ENCODE results near the gene ATE1.
"Not testable (repeated sequence)": the region's sequence is repeated elsewhere in the genome, so short reads cannot be mapped to it uniquely, and the experiment has no call there.

Gene ATE1

DNA sequence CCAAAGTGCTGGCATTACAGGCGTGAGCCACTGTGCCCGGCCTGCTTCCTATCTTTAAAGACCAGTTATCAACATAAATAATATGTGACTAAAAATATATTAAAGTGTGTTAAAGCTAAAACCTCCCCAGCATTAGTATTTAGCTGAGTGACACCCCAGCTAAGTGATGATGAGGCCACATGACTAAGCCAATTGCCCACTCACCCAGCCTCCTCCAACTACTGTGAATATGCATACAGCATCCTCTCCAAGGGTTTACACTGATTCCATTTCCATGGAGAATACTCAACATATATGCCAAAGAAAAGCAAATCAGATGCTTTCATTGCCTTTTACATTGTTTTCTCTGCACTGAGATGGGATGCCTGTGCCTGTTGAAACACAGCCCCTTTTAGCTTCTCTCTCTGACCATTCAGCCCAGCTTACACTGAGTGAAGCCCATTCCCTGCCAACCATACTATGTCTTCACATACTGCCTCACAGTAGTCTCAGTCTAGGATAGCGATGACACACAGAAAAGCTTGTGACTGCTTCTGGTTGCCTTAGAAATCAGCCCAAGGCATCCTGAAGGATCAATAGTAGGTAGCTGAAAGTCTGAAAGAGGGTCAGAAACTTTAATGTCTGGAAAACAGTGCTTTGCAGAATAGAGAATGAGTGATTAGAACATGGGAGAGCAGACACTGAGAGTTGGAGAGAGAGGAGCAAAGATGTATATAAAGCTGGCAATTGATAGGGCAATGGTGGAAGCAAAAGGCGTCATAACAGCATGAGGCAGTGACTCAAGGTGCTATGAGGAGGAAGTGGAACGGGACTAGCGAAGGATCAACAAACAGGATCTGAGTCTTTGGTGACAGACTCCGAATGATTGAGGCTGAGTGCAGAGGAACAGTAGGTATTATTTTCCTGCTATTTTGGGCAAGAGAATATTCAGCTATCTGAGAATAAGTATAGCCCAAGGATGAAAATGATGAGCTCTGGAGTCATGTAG lies 19.8 kb upstream of the ATE1 start:
- ATAC-seq (ENCODE audit: low read depth) (no peak), DNase-seq (ENCODE audit: low spot score in 2 of 2) (no peak)
- Mint-ChIP-seq H3K4me1 (peaks cover 4% of the 10 kb centered on the region), H3K9me3 (no peaks in the 10 kb centered on the region), H3K27ac (no peak overlapping the region), H3K4me3 (no peak overlapping the region), H3K27me3 (no peaks in the 10 kb centered on the region), H3K36me3 (peaks cover 8% of the 10 kb centered on the region)

DNA sequence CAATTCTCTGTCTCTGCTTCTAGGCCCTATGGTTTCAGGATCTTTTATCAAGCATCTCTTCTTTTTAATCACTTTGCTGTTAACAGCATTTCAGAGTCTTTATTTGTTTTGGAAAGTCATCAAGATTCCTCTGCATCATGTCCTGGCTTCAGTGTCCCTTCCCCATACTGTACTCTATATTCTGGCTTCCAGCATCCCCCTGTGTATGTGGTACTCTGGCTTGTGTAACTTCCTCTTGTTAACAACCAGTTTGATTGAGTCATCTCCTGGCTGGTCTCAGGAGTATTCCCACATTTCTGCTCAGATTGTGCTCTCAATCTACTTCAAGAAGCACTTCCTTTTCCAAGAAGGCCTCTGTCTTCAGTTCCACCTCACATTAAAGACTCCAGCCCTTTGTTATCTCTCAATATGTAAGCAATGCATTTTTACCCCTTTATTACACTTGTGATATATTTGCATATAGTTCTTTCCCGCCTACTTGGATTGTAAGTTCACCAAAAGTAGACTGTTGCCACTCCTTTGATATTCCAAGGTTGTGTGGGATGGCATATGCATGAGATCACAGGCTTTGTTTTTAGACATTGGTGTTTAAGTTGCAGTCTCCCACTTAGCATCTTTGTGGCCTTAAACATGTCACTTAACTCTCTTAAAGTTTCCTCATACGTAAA lies 15.1 kb upstream of the ATE1 start:
- DNase-seq (ENCODE audit: low spot score in 2 of 2) (no peak), ATAC-seq (ENCODE audit: low read depth) (no peak)
- Mint-ChIP-seq H3K4me1 (no peaks in the 10 kb centered on the region), H3K27ac (no peak overlapping the region), H3K36me3 (no peaks in the 10 kb centered on the region), H3K4me3 (no peak overlapping the region), H3K9me3 (no peaks in the 10 kb centered on the region), H3K27me3 (no peaks in the 10 kb centered on the region)

DNA sequence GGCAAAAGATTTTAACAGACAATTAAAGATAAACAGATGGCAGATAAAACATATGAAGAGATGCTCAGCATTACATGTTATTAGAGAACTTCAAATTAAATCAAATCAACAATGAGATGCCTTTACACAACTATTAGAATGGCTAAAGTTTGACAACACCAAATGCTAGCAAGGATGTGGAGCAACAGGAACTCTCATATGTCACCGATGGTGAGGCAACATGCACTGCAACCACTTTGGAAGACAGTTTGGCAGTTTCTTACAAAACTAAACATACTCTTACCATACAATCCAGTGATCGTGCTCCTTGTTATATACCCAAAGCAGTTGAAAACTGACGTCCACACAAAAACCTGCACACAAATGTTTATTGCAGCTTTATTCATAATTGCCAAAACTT lies 13.7 kb upstream of the ATE1 start:
- Mint-ChIP-seq H3K36me3 (no peaks in the 10 kb centered on the region), H3K27me3 (no peaks in the 10 kb centered on the region), H3K9me3 (no peaks in the 10 kb centered on the region), H3K27ac (no peak overlapping the region), H3K4me3 (no peak overlapping the region), H3K4me1 (no peaks in the 10 kb centered on the region)
- ATAC-seq (ENCODE audit: low read depth) (no peak), DNase-seq (ENCODE audit: low spot score in 2 of 2) (no peak)

GRCh38 chr10:121936295-121936694 lies 8.5 kb upstream of the ATE1 start:
- Mint-ChIP-seq H3K27me3 (peaks cover 4% of the 10 kb centered on the region), H3K9me3 (no peaks in the 10 kb centered on the region), H3K4me3 (no peak overlapping the region), H3K36me3 (no peaks in the 10 kb centered on the region), H3K4me1 (no peaks in the 10 kb centered on the region), H3K27ac (no peak overlapping the region)
- ATAC-seq (ENCODE audit: low read depth) (no peak), DNase-seq (ENCODE audit: low spot score in 2 of 2) (no peak)

DNA sequence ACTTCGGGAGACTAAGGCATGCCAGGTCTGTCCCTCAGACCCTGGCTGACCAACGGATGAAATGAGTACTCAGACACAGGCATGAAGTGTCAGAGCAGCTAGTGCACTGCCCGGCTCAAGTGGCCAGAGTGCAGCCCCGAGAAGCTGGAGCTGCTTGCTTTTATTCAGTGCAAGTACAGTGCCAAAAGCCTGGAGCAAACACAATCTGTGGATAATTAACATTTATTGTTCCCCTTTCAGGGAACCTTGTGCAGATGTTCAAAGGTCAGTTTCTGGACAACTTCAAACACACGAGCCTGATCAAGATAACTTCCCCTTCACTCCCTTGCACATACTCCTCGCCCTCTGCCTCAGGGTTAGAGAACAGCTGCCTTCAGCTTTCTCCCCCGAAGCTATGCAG lies 7.9 kb upstream of the ATE1 start:
- Mint-ChIP-seq H3K4me1 (no peaks in the 10 kb centered on the region), H3K4me3 (no peak overlapping the region), H3K27ac (no peak overlapping the region)

DNA sequence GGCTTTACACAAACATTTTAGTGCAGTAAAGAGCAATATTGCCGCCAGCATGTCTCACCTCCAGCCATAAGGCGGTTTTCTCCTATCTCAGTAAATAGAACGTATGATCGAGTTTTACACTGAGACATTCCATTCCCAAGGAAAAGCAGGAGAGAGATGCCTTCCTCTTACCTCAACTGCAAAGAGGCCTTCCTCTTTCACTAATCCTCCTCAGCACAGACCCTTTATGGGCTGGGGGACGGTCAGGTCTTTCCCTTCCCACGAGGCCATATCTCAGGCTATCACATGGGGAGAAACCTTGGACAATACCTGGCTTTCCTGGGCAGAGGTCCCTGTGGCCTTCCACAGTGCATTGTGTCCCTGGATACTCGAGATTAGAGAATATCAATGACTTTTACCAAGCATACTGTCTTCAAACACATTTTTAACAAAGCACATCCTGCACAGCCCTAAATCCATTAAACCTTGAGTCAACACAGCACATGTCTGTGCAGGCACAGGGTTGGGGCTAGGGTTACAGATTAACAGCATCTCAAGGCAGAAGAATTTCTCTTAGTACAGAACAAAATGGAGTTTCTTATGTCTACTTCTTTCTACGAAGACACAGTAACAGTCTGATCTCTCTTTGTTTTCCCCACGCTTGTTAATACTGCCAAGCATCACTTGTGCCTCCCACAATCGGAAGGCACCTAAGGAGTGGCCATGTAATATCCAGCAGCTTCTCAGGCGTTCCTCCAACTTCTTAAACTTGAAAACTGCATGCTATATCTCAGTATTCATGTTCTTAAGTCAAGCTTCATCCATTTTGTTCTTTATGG lies 2.6 kb upstream of the ATE1 start:
- H3K4me1 Mint-ChIP-seq: peaks cover 12% of the 10 kb centered on the region
- not testable (repeated sequence) for H3K4me3 Mint-ChIP-seq; H3K27me3 Mint-ChIP-seq; DNase-seq (ENCODE audit: low spot score in 2 of 2); H3K36me3 Mint-ChIP-seq; H3K9me3 Mint-ChIP-seq; ATAC-seq (ENCODE audit: low read depth); H3K27ac Mint-ChIP-seq

More for the DNA sequence above, 7.9 kb upstream of the ATE1 start:
- Mint-ChIP-seq H3K27me3 (peaks cover 4% of the 10 kb centered on the region), H3K9me3 (no peaks in the 10 kb centered on the region), H3K36me3 (no peaks in the 10 kb centered on the region)
- DNase-seq (ENCODE audit: low spot score in 2 of 2): no peak
- ATAC-seq (ENCODE audit: low read depth): no peak

DNA sequence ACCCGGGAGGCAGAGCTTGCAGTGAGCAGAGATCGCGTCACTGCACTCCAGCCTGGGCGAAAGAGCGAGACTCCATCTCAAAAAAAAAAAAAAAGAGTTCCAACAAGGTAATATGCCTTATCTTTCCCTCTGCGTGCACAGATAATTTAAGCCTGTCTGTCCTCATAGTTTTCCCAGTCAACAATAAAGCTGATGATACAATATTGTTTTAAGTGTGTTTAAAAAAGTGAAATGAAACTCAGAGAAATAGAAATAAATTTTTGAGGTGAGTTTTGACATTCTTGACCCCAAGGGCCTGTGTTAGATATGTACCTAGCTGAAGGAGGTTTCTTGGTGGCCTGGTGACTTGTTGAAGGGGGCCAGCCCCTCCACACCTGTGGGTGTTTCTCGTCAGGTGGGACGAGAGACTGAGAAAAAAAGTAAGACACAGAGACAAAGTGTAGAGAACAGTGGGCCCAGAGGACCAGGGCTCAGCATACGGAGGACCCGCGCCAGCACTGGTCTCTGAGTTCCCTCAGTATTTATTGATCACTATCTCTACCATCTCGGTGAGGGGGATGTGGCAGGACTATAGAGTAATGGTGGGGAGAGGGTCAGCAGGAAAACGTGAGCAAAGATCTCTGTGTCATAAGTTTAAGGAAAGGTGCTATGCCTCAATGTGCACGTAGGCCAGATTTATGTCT lies 1.9 kb upstream of the ATE1 start:
- H3K27ac Mint-ChIP-seq; DNase-seq (ENCODE audit: low spot score in 2 of 2); ATAC-seq (ENCODE audit: low read depth); H3K36me3 Mint-ChIP-seq; H3K27me3 Mint-ChIP-seq; H3K9me3 Mint-ChIP-seq; H3K4me3 Mint-ChIP-seq: not testable (repeated sequence)
- peaks cover 15% of the 10 kb centered on the region for H3K4me1 Mint-ChIP-seq

- ATAC-seq (ENCODE audit: low read depth): peak; percentile 2
- DNase-seq (ENCODE audit: low spot score in 2 of 2): no peak
- H3K27ac Mint-ChIP-seq: peak overlapping the region; percentile 96
- H3K4me1 Mint-ChIP-seq: peaks cover 15% of the 10 kb centered on the region
- no peaks in the 10 kb centered on the region for H3K9me3 Mint-ChIP-seq
- H3K36me3 Mint-ChIP-seq: no peaks in the 10 kb centered on the region
- H3K4me3 Mint-ChIP-seq: peak overlapping the region; percentile 96
- no peaks in the 10 kb centered on the region for H3K27me3 Mint-ChIP-seq
Measured at GRCh38 chr10:121928528-121928884, 675 bp upstream of the ATE1 start.

- H3K9me3 Mint-ChIP-seq: no peaks in the 10 kb centered on the region
- peak overlapping the region; percentile 96 for H3K27ac Mint-ChIP-seq
- H3K36me3 Mint-ChIP-seq: peaks cover 6% of the 10 kb centered on the region
Measured at GRCh38 chr10:121927318-121927840, 452 bp downstream of the ATE1 start.

DNA sequence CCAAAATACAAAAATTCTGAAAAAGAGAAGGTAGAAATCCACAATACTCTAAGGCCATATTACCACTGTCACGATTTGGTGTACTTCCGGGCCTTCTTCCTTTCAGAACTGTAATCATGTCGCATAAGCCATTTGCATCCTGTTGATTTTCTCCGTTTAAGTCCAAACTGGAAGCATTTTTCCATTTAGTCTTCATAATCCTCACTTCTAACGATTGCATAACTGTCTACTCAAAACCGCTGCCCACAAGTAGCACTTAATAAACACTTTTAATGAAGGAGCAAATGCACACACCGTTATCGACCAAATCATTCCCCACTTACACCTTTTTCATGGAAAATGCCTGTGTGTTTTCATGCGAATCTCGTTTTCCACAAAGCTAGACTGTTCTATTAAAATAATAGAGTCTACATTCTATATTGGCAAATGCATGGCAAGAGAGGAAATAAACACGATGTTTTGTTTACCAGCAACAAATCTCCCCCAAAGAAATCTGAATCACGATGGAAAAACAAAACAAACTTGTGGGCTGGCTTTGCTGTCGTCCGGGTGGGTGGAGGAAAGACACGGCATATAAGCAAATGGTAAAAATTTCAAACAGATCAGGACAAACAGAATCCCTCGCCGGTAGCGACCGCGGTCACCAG lies 1.0 kb downstream of the ATE1 start:
- ATAC-seq (ENCODE audit: low read depth) (no peak), DNase-seq (ENCODE audit: low spot score in 2 of 2) (no peak)
- Mint-ChIP-seq H3K27me3 (no peaks in the 10 kb centered on the region), H3K4me3 (peak overlapping the region; percentile 96), H3K9me3 (no peaks in the 10 kb centered on the region), H3K27ac (peak overlapping the region; percentile 96), H3K4me1 (peaks cover 17% of the 10 kb centered on the region), H3K36me3 (peaks cover 6% of the 10 kb centered on the region)

More at GRCh38 chr10:121927318-121927840, 452 bp downstream of the ATE1 start:
- H3K4me1 Mint-ChIP-seq: peaks cover 17% of the 10 kb centered on the region
- peak overlapping the region; percentile 96 for H3K4me3 Mint-ChIP-seq
- H3K27me3 Mint-ChIP-seq: no peaks in the 10 kb centered on the region
- DNase-seq (ENCODE audit: low spot score in 2 of 2): no peak
- peak; percentile 17 for ATAC-seq (ENCODE audit: low read depth)

DNA sequence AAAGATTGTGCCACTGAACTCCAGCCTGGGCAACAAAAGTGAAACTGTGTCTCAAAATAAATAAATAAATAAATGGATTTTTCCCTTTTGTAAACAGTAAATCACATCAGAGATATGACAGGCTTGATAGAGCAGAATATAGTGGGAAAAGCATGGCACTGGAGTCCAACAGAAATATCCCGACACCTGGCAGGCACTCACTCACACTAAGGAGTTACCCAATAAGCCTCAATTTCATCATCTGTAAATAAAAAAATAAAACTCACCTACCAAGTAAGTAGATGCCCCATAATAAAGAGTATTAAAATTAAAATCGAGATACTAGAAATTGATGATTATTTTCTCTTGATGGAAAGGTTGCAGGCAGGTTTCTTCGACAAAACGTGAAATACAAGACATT lies 1.7 kb downstream of the ATE1 start:
- Mint-ChIP-seq H3K9me3 (no peaks in the 10 kb centered on the region), H3K4me3 (no peak overlapping the region), H3K36me3 (peaks cover 8% of the 10 kb centered on the region), H3K4me1 (peaks cover 17% of the 10 kb centered on the region), H3K27me3 (no peaks in the 10 kb centered on the region), H3K27ac (no peak overlapping the region)
- DNase-seq (ENCODE audit: low spot score in 2 of 2) (no peak), ATAC-seq (ENCODE audit: low read depth) (no peak)

- peaks cover 12% of the 10 kb centered on the region for H3K4me1 Mint-ChIP-seq
- H3K9me3 Mint-ChIP-seq: no peaks in the 10 kb centered on the region
- ATAC-seq (ENCODE audit: low read depth): no peak
Measured at GRCh38 chr10:121921238-121921931, 6.4 kb downstream of the ATE1 start.

More at GRCh38 chr10:121921238-121921931, 6.4 kb downstream of the ATE1 start:
- no peak overlapping the region for H3K4me3 Mint-ChIP-seq
- no peak for DNase-seq (ENCODE audit: low spot score in 2 of 2)
- peaks cover 19% of the 10 kb centered on the region for H3K36me3 Mint-ChIP-seq
- no peaks in the 10 kb centered on the region for H3K27me3 Mint-ChIP-seq
- H3K27ac Mint-ChIP-seq: no peak overlapping the region
